Ascending aorta (tissue), 2 donors: ENCODE data around the gene LINGO4. TPM values are rescaled to one million over a fixed set of nuclear protein-coding genes. Genes with fewer than 3 reads are reported as not detected.

ENCODE experiments used
- DNase-seq, 2 donors: peaks; one replicate each; pipeline ENCODE4 v3.0.0-alpha.2; 2019; ENCODE audit warnings: low spot score in 2 of 2
- H3K27ac ChIP-seq, 2 donors: fragments of 200-600 bp; sonication (generic); one replicate each; pipeline ENCODE4 v1.5.1; 2016 to 2017; ENCODE audit warnings: mild to moderate bottlenecking in 1 of 2
- H3K27me3 ChIP-seq: fragments of 200-600 bp; sonication (generic); one replicate; pipeline ENCODE4 v1.5.1; 2017
- H3K36me3 ChIP-seq, 2 donors: fragments of 200-600 bp; sonication (generic); one replicate each; pipeline ENCODE4 v1.5.1; 2016
- H3K4me1 ChIP-seq, 2 donors: fragments of 200-600 bp; sonication (generic); one replicate each; pipeline ENCODE4 v1.5.1; 2016 to 2017; ENCODE audit warnings: mild to moderate bottlenecking in 1 of 2
- H3K4me3 ChIP-seq, 2 donors: fragments of 200-600 bp; sonication (generic); one replicate each; pipeline ENCODE4 v1.5.1; 2016 to 2017; ENCODE audit warnings: mild to moderate bottlenecking in 1 of 2
- H3K9me3 ChIP-seq, 2 donors: fragments of 200-600 bp; sonication (generic); one replicate each; pipeline ENCODE4 v1.5.1; 2016
- CTCF ChIP-seq, 3 experiments: fragments of 200-600 bp in 2 of 3; fragments of 450-650 bp in 1 of 3; sonication (generic) in 2 of 3; IDR thresholded peaks; one replicate each; pipeline ENCODE4 v1.5.1; 2016 to 2019; ENCODE audit warnings: antibody characterized with exemption in 3 of 3, mild to moderate bottlenecking in 1 of 3, moderate library complexity in 1 of 3
- intact Hi-C: fragments of 100-400 bp; cut with DNase I; formaldehyde crosslinking; loops from one replicate; pipeline ENCODE4 v1.15.1; 2023
- total RNA-seq: library from RNA; depleted of rRNA; stranded (reverse); fragments of >200 nt; gene quantifications from one replicate; pipeline ENCODE4 v1.1.0, GENCODE V29; 2016

Gene LINGO4
- total RNA-seq, 1 donor from 2014 or later, result not detected

DNA sequence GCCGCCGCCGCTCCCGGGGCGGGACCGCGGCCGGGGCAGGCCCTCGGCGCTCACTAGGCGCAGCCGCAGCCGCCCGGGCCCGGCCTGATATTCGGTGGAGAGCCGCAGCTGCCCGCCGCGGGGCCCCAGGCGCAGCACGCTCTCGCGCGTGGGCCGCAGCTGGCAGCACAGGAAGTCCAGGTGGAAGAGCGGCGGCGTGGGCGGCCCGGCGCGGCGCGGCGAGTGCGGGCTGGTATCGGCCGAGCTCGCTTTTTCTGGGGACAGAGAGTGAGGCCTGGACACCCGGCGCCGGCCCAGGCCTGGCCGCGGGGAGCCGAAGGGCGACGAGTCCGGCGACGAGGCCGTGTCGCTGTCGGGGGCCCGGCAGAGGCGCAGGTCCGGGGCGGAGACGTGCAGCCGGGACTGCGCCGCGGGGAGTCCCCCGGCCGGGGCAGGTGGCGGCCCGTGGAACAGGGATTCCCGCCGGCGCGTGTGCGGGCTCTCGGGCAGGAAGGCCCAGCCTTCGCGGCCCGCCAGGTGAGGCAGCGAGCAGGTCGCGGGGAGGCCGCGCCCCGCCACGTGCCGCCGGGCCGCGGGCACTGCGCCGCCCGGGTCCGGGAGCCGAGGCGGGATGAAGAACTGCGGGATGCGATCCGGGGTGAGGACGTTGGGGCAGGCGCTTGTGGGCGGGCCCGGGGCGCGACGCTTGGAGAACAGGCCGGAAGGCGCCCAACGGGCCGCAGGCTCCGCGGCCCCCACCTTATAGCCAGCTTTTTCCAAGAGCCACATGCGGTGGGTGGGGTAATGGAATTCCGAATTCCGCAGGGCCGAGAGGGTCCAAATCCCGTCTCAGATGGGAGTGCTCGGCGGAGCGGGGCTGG is 33.2 kb upstream of the LINGO4 start:
- peak overlapping the region; percentile 69 to 74 for H3K4me3 ChIP-seq
- peaks cover 8 to 10% of the 10 kb centered on the region in 2 donors for H3K4me1 ChIP-seq
- no peaks in the 10 kb centered on the region for H3K36me3 ChIP-seq
- intact Hi-C loops, result no loop called here
- no peak overlapping the region for H3K27ac ChIP-seq
- no peak for DNase-seq
- no peaks in the 10 kb centered on the region for H3K9me3 ChIP-seq
- H3K27me3 ChIP-seq, result peaks cover 15% of the 10 kb centered on the region
- no peak for TF ChIP-seq CTCF (IDR thresholded peaks at IDR 0.05)

DNA sequence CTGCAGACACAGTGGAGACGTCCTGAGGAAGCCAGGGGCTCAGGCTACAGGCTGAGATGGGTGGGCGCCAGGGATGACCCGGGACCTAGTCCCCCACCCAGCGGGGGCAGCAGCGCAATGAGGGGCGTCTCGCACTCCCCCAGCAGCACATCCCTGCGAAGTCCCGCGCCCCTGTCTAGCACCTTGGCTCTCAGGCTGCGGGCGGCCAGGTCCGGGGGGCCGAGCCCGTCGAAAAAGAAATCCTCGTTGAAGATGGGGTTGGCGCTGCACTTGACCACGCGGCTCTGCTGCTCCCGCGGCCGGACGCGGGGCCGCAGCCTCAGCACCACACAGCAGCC is 32.6 kb upstream of the LINGO4 start:
- Histone ChIP-seq H3K4me3 (peak overlapping the region; percentile 69 to 74), H3K9me3 (no peaks in the 10 kb centered on the region), H3K27me3 (peaks cover 15% of the 10 kb centered on the region), H3K36me3 (no peaks in the 10 kb centered on the region), H3K27ac (no peak overlapping the region), H3K4me1 (peaks cover 8 to 10% of the 10 kb centered on the region in 2 donors)
- DNase-seq, result no peak
- intact Hi-C loops, result no loop called here
- TF ChIP-seq CTCF (IDR thresholded peaks at IDR 0.05), result no peak

DNA sequence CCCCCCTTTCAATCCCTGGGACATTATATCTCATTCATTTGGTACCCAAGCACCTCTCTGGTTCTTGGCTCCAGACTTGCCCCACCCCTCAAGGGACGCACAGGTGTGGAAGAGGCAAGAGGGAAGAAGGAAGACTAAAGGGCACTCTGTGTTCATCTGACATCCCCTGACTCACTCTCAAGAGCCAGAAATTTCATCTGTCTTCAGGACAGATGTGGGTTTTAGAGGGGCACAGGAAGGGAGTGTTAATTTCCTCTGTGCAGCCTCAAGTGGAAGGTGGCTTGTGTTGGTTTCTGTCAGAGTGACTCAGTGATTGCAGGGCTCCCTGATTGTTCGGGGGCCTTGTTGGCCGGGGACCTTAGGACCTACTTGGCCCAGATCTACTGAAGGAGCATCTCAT is 32.0 kb upstream of the LINGO4 start:
- H3K27ac ChIP-seq, result no peak overlapping the region
- TF ChIP-seq CTCF (IDR thresholded peaks at IDR 0.05), result no peak
- no peak for DNase-seq
- no peak overlapping the region for H3K4me3 ChIP-seq
- intact Hi-C loops, result no loop called here
- H3K9me3 ChIP-seq, result no peaks in the 10 kb centered on the region
- peaks cover 8 to 10% of the 10 kb centered on the region in 2 donors for H3K4me1 ChIP-seq
- H3K27me3 ChIP-seq, result peaks cover 15% of the 10 kb centered on the region
- H3K36me3 ChIP-seq, result no peaks in the 10 kb centered on the region

GRCh38 chr1:151835596-151835995 is 30.4 kb upstream of the LINGO4 start:
- Histone ChIP-seq H3K27me3 (peaks cover 15% of the 10 kb centered on the region), H3K27ac (no peak overlapping the region), H3K4me1 (peaks cover 8 to 10% of the 10 kb centered on the region in 2 donors), H3K4me3 (no peak overlapping the region), H3K36me3 (no peaks in the 10 kb centered on the region), H3K9me3 (no peaks in the 10 kb centered on the region)
- intact Hi-C loops, result no loop called here
- no peak for DNase-seq
- TF ChIP-seq CTCF (IDR thresholded peaks at IDR 0.05), result no peak

DNA sequence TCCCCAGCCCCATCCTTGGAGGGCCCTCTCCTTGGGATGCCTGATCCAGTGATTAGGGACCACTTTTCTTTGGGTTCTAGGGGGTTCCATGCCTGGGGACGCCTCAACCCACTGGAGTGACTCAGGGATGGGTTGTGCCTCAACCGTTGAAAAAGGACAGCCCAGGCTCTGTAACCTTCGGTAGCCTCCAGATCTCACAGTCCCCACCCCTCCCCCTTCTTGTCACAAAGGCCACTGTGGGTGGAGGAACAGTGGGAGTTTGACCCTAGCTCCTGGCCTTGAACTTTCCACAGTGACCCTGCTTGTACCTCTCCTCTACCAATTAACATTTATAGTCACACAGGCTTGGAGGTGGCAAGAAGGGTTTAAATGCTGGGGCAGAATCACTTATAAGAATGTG is 29.0 kb upstream of the LINGO4 start:
- Histone ChIP-seq H3K27ac (no peak overlapping the region), H3K9me3 (no peaks in the 10 kb centered on the region), H3K36me3 (no peaks in the 10 kb centered on the region), H3K4me3 (no peak overlapping the region), H3K27me3 (peaks cover 11% of the 10 kb centered on the region), H3K4me1 (peaks cover 4 to 10% of the 10 kb centered on the region in 2 donors)
- no peak for TF ChIP-seq CTCF (IDR thresholded peaks at IDR 0.05)
- DNase-seq, result no peak
- intact Hi-C loops, result no loop called here
